Activated T-cell treated with anti-CD3 and anti-CD28 coated beads for 24 hours (primary cell): ENCODE results near the gene PHF23.
"Not testable (repeated sequence)": the region's sequence is repeated elsewhere in the genome, so short reads cannot be mapped to it uniquely, and the experiment has no call there.

Experiments used
- DNase-seq: peaks from one replicate; pipeline ENCODE4 v3.0.0-alpha.2; 2020; ENCODE audit warnings: low read depth

The PHF23 gene

GRCh38 chr17:7258731-7259554, 19.7 kb upstream of the PHF23 start:
- no peak for DNase-seq

GRCh38 chr17:7256766-7257456, 17.7 kb upstream of the PHF23 start:
- no peak for DNase-seq

GRCh38 chr17:7254511-7254910, 15.3 kb upstream of the PHF23 start:
- DNase-seq = no peak

GRCh38 chr17:7253082-7253481, 13.8 kb upstream of the PHF23 start:
- no peak for DNase-seq

GRCh38 chr17:7252176-7253043, 13.2 kb upstream of the PHF23 start, which contains the start of gene ELP5:
ELP5 (plus strand) TSS chr17:7252215; CDS start chr17:7252551, 336 bp downstream.
- peak; percentile 79 for DNase-seq

- peak; percentile 98 for DNase-seq
Measured at GRCh38 chr17:7251661-7252175, 12.5 kb upstream of the PHF23 start, which contains the start of gene CTDNEP1. CTDNEP1 (minus strand) TSS chr17:7251734; CDS start chr17:7251296, 438 bp downstream.

GRCh38 chr17:7250695-7251627, 11.7 kb upstream of the PHF23 start:
- no peak for DNase-seq

- no peak for DNase-seq
Measured at GRCh38 chr17:7249830-7250229, 10.6 kb upstream of the PHF23 start.

GRCh38 chr17:7249214-7249613, 10.0 kb upstream of the PHF23 start:
- DNase-seq = no peak

- DNase-seq = no peak
Measured at GRCh38 chr17:7248796-7249195, 9.5 kb upstream of the PHF23 start.

GRCh38 chr17:7246779-7247178, 7.5 kb upstream of the PHF23 start:
- DNase-seq = no peak

GRCh38 chr17:7243838-7244237, 4.6 kb upstream of the PHF23 start:
- not testable (repeated sequence) for DNase-seq

GRCh38 chr17:7243453-7243729, 4.1 kb upstream of the PHF23 start:
- no peak for DNase-seq

GRCh38 chr17:7242717-7243452, 3.6 kb upstream of the PHF23 start:
- DNase-seq = peak; percentile 85

GRCh38 chr17:7241783-7242716, 2.8 kb upstream of the PHF23 start, which contains the start of gene GABARAP:
GABARAP (minus strand) TSS chr17:7242449; CDS start chr17:7242330, 119 bp downstream.
- DNase-seq = peak; percentile 90

- no peak for DNase-seq
Measured at GRCh38 chr17:7241090-7241733, 2.0 kb upstream of the PHF23 start.

- DNase-seq = no peak
Measured at GRCh38 chr17:7240375-7240774, 1.1 kb upstream of the PHF23 start.

GRCh38 chr17:7238420-7239090, 702 bp downstream of the PHF23 start:
- DNase-seq = no peak
